ENCODE data around the gene SSBP2.

Gene SSBP2

GRCh38 chr5:81547001-81547400 is 203.9 kb downstream of the SSBP2 start:
- no peak overlapping the region for H3K4me3 ChIP-seq (ENCODE audit: low read length)
- no peak for TF ChIP-seq ZNF274 (IDR thresholded peaks at IDR 0.05; ENCODE audit: low read depth, low read length)

- TF ChIP-seq ZNF274 (IDR thresholded peaks at IDR 0.05; ENCODE audit: low read depth, low read length): no peak
- no peak overlapping the region for H3K4me3 ChIP-seq (ENCODE audit: low read length)
Measured at GRCh38 chr5:81545911-81546310, 205.0 kb downstream of the SSBP2 start.

DNA sequence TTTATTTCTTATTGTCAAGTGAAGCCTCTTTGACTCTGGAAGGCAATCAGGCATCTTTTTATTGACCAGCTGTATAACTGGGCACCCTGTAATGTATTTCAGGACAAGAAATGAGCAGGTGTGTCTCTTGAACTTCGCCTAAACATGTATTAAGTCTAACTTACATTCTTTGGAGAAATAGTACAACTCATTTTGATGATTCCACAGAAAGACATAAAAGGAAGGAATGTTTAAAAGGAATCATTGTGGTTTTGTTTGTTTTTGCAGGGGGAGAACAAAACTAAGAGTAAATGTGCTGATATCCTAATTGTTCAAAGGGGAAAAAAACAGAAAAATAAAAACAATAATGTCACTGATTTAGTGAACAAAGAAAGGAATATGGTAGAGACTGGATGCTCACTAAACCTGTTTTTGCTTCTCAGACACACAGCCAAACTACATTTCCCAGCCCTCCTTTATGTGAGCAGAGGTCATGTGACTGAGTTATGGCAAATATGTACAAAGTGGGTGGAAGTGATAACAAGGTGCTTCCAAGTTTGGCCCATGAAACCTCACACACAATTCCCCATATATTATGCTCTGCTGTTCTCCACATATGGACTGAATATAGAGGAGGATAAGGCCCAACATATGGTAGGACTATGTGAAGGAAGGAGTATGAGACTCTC is 206.4 kb downstream of the SSBP2 start:
- TF ChIP-seq ZNF274 (IDR thresholded peaks at IDR 0.05; ENCODE audit: low read depth, low read length): no peak
- H3K4me3 ChIP-seq (ENCODE audit: low read length): no peak overlapping the region

GRCh38 chr5:81542242-81542641 is 208.7 kb downstream of the SSBP2 start:
- no peak for TF ChIP-seq ZNF274 (IDR thresholded peaks at IDR 0.05; ENCODE audit: low read depth, low read length)
- H3K4me3 ChIP-seq (ENCODE audit: low read length): no peak overlapping the region

DNA sequence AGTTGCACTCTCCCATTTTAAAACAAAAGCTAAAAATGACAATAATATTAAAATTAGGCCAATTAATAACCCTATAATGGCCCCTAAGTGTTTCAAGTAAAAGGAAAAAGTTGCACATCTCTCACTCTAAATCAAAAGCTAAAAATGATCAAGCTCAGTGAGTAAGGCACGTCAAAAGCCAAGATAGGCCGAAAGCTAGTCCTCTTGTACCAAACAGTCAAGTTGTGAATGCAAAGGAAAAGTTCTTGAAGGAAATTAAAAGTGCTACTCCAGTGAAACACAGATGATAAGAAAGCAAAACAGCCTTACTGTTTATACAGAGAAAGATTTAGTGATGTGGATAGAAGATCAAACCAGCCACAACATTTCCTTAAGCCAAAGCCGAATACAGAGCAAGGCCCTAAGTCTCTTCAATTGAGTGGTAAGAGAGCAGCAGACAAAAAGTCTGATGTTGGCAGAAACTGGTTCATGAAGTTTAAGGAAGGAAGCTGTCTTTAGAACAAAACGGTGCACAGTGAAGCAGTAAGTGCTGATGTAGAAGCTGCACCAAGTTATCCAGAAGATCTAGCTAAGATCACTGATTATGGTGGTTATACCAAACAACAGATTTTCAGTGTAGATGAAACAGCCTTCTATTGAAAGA is 212.9 kb downstream of the SSBP2 start:
- no peak for TF ChIP-seq ZNF274 (IDR thresholded peaks at IDR 0.05; ENCODE audit: low read depth, low read length)

GRCh38 chr5:81534441-81534840 is 216.5 kb downstream of the SSBP2 start:
- no peak for TF ChIP-seq ZNF274 (IDR thresholded peaks at IDR 0.05; ENCODE audit: low read depth, low read length)
- H3K4me3 ChIP-seq (ENCODE audit: low read length): no peak overlapping the region

More for the DNA sequence above, 212.9 kb downstream of the SSBP2 start:
- H3K4me3 ChIP-seq (ENCODE audit: low read length): no peak overlapping the region

DNA sequence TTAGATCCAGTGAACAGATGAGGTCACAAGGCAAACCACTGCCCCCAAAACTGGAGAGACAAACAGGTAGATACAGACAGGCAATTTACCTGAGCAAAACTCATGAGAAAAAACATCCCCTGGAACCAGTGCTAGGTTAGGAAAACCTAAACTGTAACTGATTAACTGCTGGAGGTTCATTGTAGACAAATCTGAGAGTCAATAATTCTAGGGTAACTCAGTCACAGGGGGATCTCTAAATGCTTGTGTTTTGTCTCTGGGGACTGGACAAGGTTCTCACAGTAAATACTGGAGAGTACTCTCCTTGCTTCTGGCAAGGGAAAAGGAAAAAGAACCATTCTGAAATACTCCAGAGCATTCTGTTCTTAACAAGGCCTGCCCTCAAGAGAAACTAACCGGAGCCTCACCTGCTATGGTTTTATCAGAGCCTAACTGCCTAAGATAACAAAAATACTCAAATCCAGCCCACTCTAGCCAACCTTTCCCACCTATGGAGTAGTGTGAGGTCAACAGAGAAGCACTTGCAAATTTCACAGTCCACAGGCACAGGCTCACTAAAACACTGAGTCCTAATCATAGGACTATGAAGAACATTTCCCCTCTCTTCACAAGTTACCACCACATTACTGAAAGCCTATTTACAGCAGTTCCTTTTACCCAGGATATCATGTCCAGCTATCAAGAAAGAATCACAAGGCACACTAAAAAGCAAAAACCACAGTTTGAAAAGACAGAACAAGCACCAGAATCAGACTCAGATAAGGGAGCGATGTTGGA is 217.1 kb downstream of the SSBP2 start:
- H3K4me3 ChIP-seq (ENCODE audit: low read length): no peak overlapping the region
- no peak for TF ChIP-seq ZNF274 (IDR thresholded peaks at IDR 0.05; ENCODE audit: low read depth, low read length)

DNA sequence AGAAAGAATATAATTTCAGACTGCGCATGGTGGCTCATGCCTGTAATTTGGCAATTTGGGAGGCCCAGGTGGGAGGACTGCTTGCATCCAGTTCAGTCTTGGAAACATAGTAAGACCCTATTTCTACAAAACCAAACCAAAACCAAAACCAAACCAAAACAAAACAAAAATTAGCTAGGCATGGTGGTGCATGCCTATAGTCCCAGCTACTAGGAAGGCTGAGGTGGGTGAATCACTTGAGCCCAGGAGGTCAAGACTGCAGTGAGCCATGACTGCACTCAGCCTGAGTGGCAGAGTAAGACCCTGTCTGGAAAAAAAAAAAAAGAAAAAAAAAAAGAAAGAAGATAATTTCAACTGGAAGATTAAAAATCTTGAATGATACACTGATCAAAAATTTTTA is 220.0 kb downstream of the SSBP2 start:
- H3K4me3 ChIP-seq (ENCODE audit: low read length): no peak overlapping the region
- TF ChIP-seq ZNF274 (IDR thresholded peaks at IDR 0.05; ENCODE audit: low read depth, low read length): no peak

GRCh38 chr5:81525690-81526089 is 225.2 kb downstream of the SSBP2 start:
- no peak for TF ChIP-seq ZNF274 (IDR thresholded peaks at IDR 0.05; ENCODE audit: low read depth, low read length)
- no peak overlapping the region for H3K4me3 ChIP-seq (ENCODE audit: low read length)

GRCh38 chr5:81524015-81524414 is 226.9 kb downstream of the SSBP2 start:
- TF ChIP-seq ZNF274 (IDR thresholded peaks at IDR 0.05; ENCODE audit: low read depth, low read length): no peak
- H3K4me3 ChIP-seq (ENCODE audit: low read length): no peak overlapping the region

DNA sequence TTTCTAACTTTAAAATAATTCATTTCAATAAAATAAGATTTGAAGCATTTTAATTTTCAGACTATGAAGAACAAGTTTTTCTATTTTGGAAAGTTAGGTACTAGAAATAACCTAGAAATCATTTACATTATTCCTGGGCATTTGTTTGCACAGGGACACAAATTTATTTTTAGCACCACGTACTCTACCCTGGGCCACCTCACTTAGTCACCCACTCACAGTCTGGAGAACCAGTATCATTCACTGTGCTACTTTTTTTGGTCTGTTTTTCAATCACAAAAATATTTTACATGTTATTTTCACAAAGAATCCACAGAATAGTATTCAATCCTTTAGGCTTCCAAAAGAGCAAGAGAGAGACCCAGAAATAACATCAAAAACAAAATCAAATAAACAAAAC is 228.3 kb downstream of the SSBP2 start:
- TF ChIP-seq ZNF274 (IDR thresholded peaks at IDR 0.05; ENCODE audit: low read depth, low read length): no peak
- no peak overlapping the region for H3K4me3 ChIP-seq (ENCODE audit: low read length)

GRCh38 chr5:81520769-81521168 is 230.1 kb downstream of the SSBP2 start:
- H3K4me3 ChIP-seq (ENCODE audit: low read length): no peak overlapping the region
- no peak for TF ChIP-seq ZNF274 (IDR thresholded peaks at IDR 0.05; ENCODE audit: low read depth, low read length)

- H3K4me3 ChIP-seq (ENCODE audit: low read length): no peak overlapping the region
- no peak for TF ChIP-seq ZNF274 (IDR thresholded peaks at IDR 0.05; ENCODE audit: low read depth, low read length)
Measured at GRCh38 chr5:81519217-81519905, 231.5 kb downstream of the SSBP2 start.

DNA sequence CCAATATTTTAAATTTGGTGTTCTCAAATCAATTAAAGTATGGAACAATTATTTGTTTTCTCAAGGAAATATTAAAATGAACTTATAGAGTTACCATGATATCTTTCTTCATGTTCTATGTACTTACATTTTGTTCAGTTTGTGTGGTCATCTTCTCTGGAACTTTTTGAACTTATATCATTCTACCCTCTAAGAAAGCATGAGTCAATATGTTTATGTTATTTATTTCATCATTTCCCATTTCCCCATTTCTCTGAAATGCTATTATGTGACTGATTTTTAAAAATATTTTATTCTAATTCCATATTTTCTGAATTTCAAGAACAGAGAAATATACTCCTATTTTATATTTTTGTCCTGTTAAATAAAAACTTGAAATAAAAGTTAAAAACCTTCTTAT is 233.4 kb downstream of the SSBP2 start:
- TF ChIP-seq ZNF274 (IDR thresholded peaks at IDR 0.05; ENCODE audit: low read depth, low read length): no peak
- no peak overlapping the region for H3K4me3 ChIP-seq (ENCODE audit: low read length)

Data from GM08714 (cell line).